ENCODE results near the gene OR5AU1.

OR5AU1 gene

GRCh38 chr14:21113369-21113768 lies 42.5 kb downstream of the OR5AU1 start:
- TF ChIP-seq CTCF (IDR thresholded peaks at IDR 0.05; ENCODE audit: low read depth, low read length) = no peak
- H3K4me3 ChIP-seq (ENCODE audit: low read depth, low read length) = no peak overlapping the region

GRCh38 chr14:21112255-21112654 lies 43.6 kb downstream of the OR5AU1 start:
- TF ChIP-seq CTCF (IDR thresholded peaks at IDR 0.05; ENCODE audit: low read depth, low read length) = no peak
- no peak overlapping the region for H3K4me3 ChIP-seq (ENCODE audit: low read depth, low read length)

- no peak for TF ChIP-seq CTCF (IDR thresholded peaks at IDR 0.05; ENCODE audit: low read depth, low read length)
- H3K4me3 ChIP-seq (ENCODE audit: low read depth, low read length) = no peak overlapping the region
These were observed 46.3 kb downstream of the OR5AU1 start for GRCh38 chr14:21109377-21110138.

- no peak overlapping the region for H3K4me3 ChIP-seq (ENCODE audit: low read depth, low read length)
- TF ChIP-seq CTCF (IDR thresholded peaks at IDR 0.05; ENCODE audit: low read depth, low read length) = no peak
These were observed 47.1 kb downstream of the OR5AU1 start for GRCh38 chr14:21108791-21109190.

- no peak for TF ChIP-seq CTCF (IDR thresholded peaks at IDR 0.05; ENCODE audit: low read depth, low read length)
- H3K4me3 ChIP-seq (ENCODE audit: low read depth, low read length) = no peak overlapping the region
These were observed 48.5 kb downstream of the OR5AU1 start for GRCh38 chr14:21107283-21107800.

GRCh38 chr14:21106498-21107282 lies 49.2 kb downstream of the OR5AU1 start:
- TF ChIP-seq CTCF (IDR thresholded peaks at IDR 0.05; ENCODE audit: low read depth, low read length) = peak; percentile 97
- H3K4me3 ChIP-seq (ENCODE audit: low read depth, low read length) = no peak overlapping the region

- TF ChIP-seq CTCF (IDR thresholded peaks at IDR 0.05; ENCODE audit: low read depth, low read length) = no peak
- no peak overlapping the region for H3K4me3 ChIP-seq (ENCODE audit: low read depth, low read length)
These were observed 49.7 kb downstream of the OR5AU1 start for GRCh38 chr14:21106176-21106497.

Data from WI38 (cell line).